ENCODE results near the gene CD226.
"Not testable (repeated sequence)": the region's sequence is repeated elsewhere in the genome, so short reads cannot be mapped to it uniquely, and the experiment has no call there.

Gene CD226

GRCh38 chr18:69899154-69899923 lies 48.3 kb downstream of the CD226 start:
- DNase-seq = not testable (repeated sequence)

GRCh38 chr18:69898241-69898861 lies 49.3 kb downstream of the CD226 start:
- no peak for DNase-seq

- DNase-seq = no peak
Observed at GRCh38 chr18:69897397-69898108, 50.1 kb downstream of the CD226 start.

- no peak for DNase-seq
Observed at GRCh38 chr18:69895066-69896047, 52.3 kb downstream of the CD226 start.

GRCh38 chr18:69894467-69894866 lies 53.2 kb downstream of the CD226 start:
- no peak for DNase-seq

GRCh38 chr18:69890558-69890957 lies 57.1 kb downstream of the CD226 start:
- DNase-seq = no peak

- no peak for DNase-seq
Observed at GRCh38 chr18:69889009-69889408, 58.7 kb downstream of the CD226 start.

GRCh38 chr18:69887256-69887655 lies 60.4 kb downstream of the CD226 start:
- DNase-seq = no peak

GRCh38 chr18:69885841-69886531 lies 61.7 kb downstream of the CD226 start:
- DNase-seq = no peak

- DNase-seq = no peak
Observed at GRCh38 chr18:69885355-69885754, 62.3 kb downstream of the CD226 start.

GRCh38 chr18:69883781-69884180 lies 63.9 kb downstream of the CD226 start:
- no peak for DNase-seq

- DNase-seq = no peak
Observed at GRCh38 chr18:69882965-69883668, 64.6 kb downstream of the CD226 start.

GRCh38 chr18:69880083-69880482 lies 67.6 kb downstream of the CD226 start:
- no peak for DNase-seq

GRCh38 chr18:69879051-69879450 lies 68.6 kb downstream of the CD226 start:
- not testable (repeated sequence) for DNase-seq

GRCh38 chr18:69878213-69878933 lies 69.3 kb downstream of the CD226 start:
- DNase-seq = no peak

- no peak for DNase-seq
Observed at GRCh38 chr18:69876490-69876889, 71.2 kb downstream of the CD226 start.

GRCh38 chr18:69874058-69874457 lies 73.6 kb downstream of the CD226 start:
- no peak for DNase-seq

GRCh38 chr18:69872661-69873060 lies 75.0 kb downstream of the CD226 start:
- no peak for DNase-seq

- DNase-seq = no peak
Observed at GRCh38 chr18:69871363-69871762, 76.3 kb downstream of the CD226 start.

GRCh38 chr18:69870736-69871135 lies 76.9 kb downstream of the CD226 start:
- no peak for DNase-seq

- no peak for DNase-seq
Observed at GRCh38 chr18:69866212-69866611, 81.5 kb downstream of the CD226 start.
